GM20000 (cell line): ENCODE measurements around the gene SLC9A2.
A peak's percentile ranks its signal among the peaks of the same experiment; 100 is the strongest.

ENCODE experiments used
- DNase-seq: peaks from one replicate; pipeline ENCODE4 v3.0.0; 2012; ENCODE audit warnings: low spot score
- CTCF ChIP-seq: IDR thresholded peaks from 2 replicates; pipeline ENCODE4 v1.5.1; 2012; ENCODE audit warnings: mild to moderate bottlenecking, control low read depth; ENCODE audit errors: extremely low read depth, missing control alignments

Gene SLC9A2

GRCh38 chr2:102601730-102602129 lies 17.6 kb upstream of the SLC9A2 start:
- DNase-seq = no peak
- TF ChIP-seq CTCF = no peak

- no peak for DNase-seq
- no peak for TF ChIP-seq CTCF
Measured at GRCh38 chr2:102603904-102604303, 15.4 kb upstream of the SLC9A2 start.

- DNase-seq = no peak
- no peak for TF ChIP-seq CTCF
Measured at GRCh38 chr2:102604769-102605168, 14.6 kb upstream of the SLC9A2 start.

- no peak for TF ChIP-seq CTCF
- DNase-seq = no peak
Measured at GRCh38 chr2:102606353-102606752, 13.0 kb upstream of the SLC9A2 start.

- DNase-seq = peak; percentile 84
Measured at GRCh38 chr2:102615620-102616436, 3.5 kb upstream of the SLC9A2 start.

GRCh38 chr2:102618452-102619413 lies 620 bp upstream of the SLC9A2 start:
- TF ChIP-seq CTCF = no peak
- peak; percentile 41 for DNase-seq

More at GRCh38 chr2:102615620-102616436, 3.5 kb upstream of the SLC9A2 start:
- TF ChIP-seq CTCF = peak; percentile 79

GRCh38 chr2:102620332-102620731 lies 979 bp downstream of the SLC9A2 start:
- TF ChIP-seq CTCF = no peak
- no peak for DNase-seq
